ENCODE measurements around the gene LMTK3.

DNA sequence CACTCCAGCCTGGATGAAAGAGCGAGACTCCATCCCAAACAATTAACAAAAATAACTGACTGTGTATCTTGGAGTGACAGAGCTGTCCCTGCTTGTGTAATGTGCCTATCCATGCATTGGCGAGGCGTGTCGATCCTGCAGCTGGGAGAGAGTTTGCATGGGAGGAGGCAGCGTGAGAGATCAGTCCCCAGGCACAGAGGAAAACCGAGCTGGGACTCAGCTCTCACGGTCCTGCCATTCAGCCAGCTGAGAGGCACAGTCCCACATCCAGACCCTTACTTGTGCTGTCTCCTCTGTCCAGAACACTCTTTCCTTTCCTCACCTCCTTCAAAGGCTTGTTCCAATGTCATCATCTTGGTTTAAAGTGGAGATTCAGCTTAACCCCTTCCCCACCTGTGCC is 28.5 kb upstream of the LMTK3 start:
- TF ChIP-seq, protein P1, sequence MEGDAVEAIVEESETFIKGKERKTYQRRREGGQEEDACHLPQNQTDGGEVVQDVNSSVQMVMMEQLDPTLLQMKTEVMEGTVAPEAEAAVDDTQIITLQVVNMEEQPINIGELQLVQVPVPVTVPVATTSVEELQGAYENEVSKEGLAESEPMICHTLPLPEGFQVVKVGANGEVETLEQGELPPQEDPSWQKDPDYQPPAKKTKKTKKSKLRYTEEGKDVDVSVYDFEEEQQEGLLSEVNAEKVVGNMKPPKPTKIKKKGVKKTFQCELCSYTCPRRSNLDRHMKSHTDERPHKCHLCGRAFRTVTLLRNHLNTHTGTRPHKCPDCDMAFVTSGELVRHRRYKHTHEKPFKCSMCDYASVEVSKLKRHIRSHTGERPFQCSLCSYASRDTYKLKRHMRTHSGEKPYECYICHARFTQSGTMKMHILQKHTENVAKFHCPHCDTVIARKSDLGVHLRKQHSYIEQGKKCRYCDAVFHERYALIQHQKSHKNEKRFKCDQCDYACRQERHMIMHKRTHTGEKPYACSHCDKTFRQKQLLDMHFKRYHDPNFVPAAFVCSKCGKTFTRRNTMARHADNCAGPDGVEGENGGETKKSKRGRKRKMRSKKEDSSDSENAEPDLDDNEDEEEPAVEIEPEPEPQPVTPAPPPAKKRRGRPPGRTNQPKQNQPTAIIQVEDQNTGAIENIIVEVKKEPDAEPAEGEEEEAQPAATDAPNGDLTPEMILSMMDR (IDR thresholded peaks at IDR 0.05) = no peak
- no peak for TF ChIP-seq POLR2A (IDR thresholded peaks at IDR 0.05)
